Posterior cingulate gyrus (tissue), 11 donors: ENCODE measurements around the gene GFAP.

Experiments used
- DNase-seq, 10 donors: peaks; one replicate each; pipeline versions ENCODE4 v3.0.0 to v3.0.0-alpha.2; 2020 to 2021; ENCODE audit warnings: mixed read lengths in 3 of 10
- intact Hi-C: fragments of 100-400 bp; cut with DNase I; formaldehyde crosslinking; loops from one replicate; pipeline ENCODE4 v1.15.1; 2023

GFAP gene

GRCh38 chr17:44872131-44872768 is 43.0 kb downstream of the GFAP start:
- peak in 8 of 10 donors; percentile 52 to 94 (median 68) for DNase-seq
- intact Hi-C loops: no loop called here

GRCh38 chr17:44871556-44871955 is 43.7 kb downstream of the GFAP start:
- DNase-seq: peak in 3 of 10 donors; percentile 20 to 48 (median 34)
- intact Hi-C loops: no loop called here

- intact Hi-C loops: no loop called here
- no peak for DNase-seq
Observed at GRCh38 chr17:44867841-44868240, 47.5 kb downstream of the GFAP start.

- intact Hi-C loops: loop anchor here (1.0 kb wide), 2 partner anchors 87 to 92 kb away; no protein-coding TSS in a partner anchor
- peak in 1 of 10 donors; percentile 15 for DNase-seq
Observed at GRCh38 chr17:44865931-44866330, 49.4 kb downstream of the GFAP start.

GRCh38 chr17:44865231-44865660 is 50.1 kb downstream of the GFAP start:
- DNase-seq: peak in 8 of 10 donors; percentile 19 to 91 (median 61)
- intact Hi-C loops: loop anchor here (1.0 kb wide), 2 partner anchors 86 to 91 kb away; no protein-coding TSS in a partner anchor

GRCh38 chr17:44864831-44865230 is 50.5 kb downstream of the GFAP start:
- DNase-seq: peak in 1 of 10 donors; percentile 70
- intact Hi-C loops: loop anchor here (1.0 kb wide), 2 partner anchors 86 to 91 kb away; no protein-coding TSS in a partner anchor

- peak in 1 of 10 donors; percentile 33 for DNase-seq
- intact Hi-C loops: no loop called here
Observed at GRCh38 chr17:44863061-44863918, 52.0 kb downstream of the GFAP start.

- peak in 1 of 10 donors; percentile 60 for DNase-seq
- intact Hi-C loops: no loop called here
Observed at GRCh38 chr17:44862278-44862914, 52.9 kb downstream of the GFAP start.

GRCh38 chr17:44859701-44860100 is 55.6 kb downstream of the GFAP start:
- DNase-seq: peak in 1 of 10 donors; percentile 24
- intact Hi-C loops: no loop called here

- intact Hi-C loops: no loop called here
- peak in 1 of 10 donors; percentile 32 for DNase-seq
Observed at GRCh38 chr17:44854192-44854591, 61.1 kb downstream of the GFAP start.
